HepG2 (cell line): ENCODE results near the gene CHEK1. TPM values are rescaled to one million over a fixed set of nuclear protein-coding genes. Genes with fewer than 3 reads are reported as not detected.

Experiments used
- GATA4 ChIP-seq: sonication (generic); IDR thresholded peaks from 2 replicates; pipeline ENCODE4 v1.6.1; 2016; ENCODE audit warnings: antibody characterized with exemption, low read depth, borderline replicate concordance
- HDAC2 ChIP-seq: sonication (generic); formaldehyde crosslinking; IDR thresholded peaks from 2 replicates; pipeline ENCODE4 v1.4.0; 2020; ENCODE audit warnings: missing genetic modification reagents
- IKZF4 ChIP-seq: sonication (generic); formaldehyde crosslinking; IDR thresholded peaks from 2 replicates; pipeline ENCODE4 v1.5.1; 2020; ENCODE audit warnings: borderline replicate concordance, mild to moderate bottlenecking, low read depth, missing genetic modification reagents; ENCODE audit errors: not compliant biosample characterization
- KLF16 ChIP-seq, 2 experiments: sonication (generic) in 1 of 2; formaldehyde crosslinking in 1 of 2; IDR thresholded peaks; 2 replicates each; pipeline versions ENCODE4 v1.6.1 to v1.8.0; 2016 to 2023; ENCODE audit warnings: missing genetic modification reagents in 2 of 2, missing compliant biosample characterization in 1 of 2
- MED13 ChIP-seq: sonication (generic); formaldehyde crosslinking; IDR thresholded peaks from 2 replicates; pipeline ENCODE4 v1.5.0; 2020; ENCODE audit warnings: missing genetic modification reagents
- SIX1 ChIP-seq: sonication (generic); formaldehyde crosslinking; IDR thresholded peaks from 2 replicates; pipeline ENCODE4 v1.4.0; 2020; ENCODE audit warnings: missing genetic modification reagents, borderline replicate concordance
- SYNCRIP ChIP-seq: fragments of 200-400 bp; formaldehyde crosslinking; IDR thresholded peaks from 2 replicates; pipeline ENCODE4 v1.6.1; 2018; ENCODE audit warnings: mild to moderate bottlenecking, low read depth, low read length; ENCODE audit not compliant: insufficient read depth
- U2AF2 ChIP-seq: fragments of 200-400 bp; formaldehyde crosslinking; IDR thresholded peaks from 2 replicates; pipeline ENCODE4 v1.6.1; 2017; ENCODE audit warnings: low read depth, mild to moderate bottlenecking, low read length
- ZFYVE20 ChIP-seq: sonication (generic); formaldehyde crosslinking; IDR thresholded peaks from 2 replicates; pipeline ENCODE4 v1.8.0; 2023; ENCODE audit warnings: low read depth, mild to moderate bottlenecking, moderate library complexity, missing genetic modification reagents, borderline replicate concordance
- ZNF776 ChIP-seq: sonication (generic); formaldehyde crosslinking; IDR thresholded peaks from 2 replicates; pipeline ENCODE4 v1.4.0; 2020; ENCODE audit warnings: mild to moderate bottlenecking, missing genetic modification reagents
- polyA plus RNA-seq, 8 experiments: library from polyadenylated mRNA; depleted of rRNA in 3 of 8; stranded (reverse) in 7 of 8; unstranded in 1 of 8; fragments of >200 nt; fragmentation: Illumina TruSeq in 4 of 8; extraction: Trizol in 4 of 8; gene quantifications; 2 replicates each; pipeline versions ENCODE4 v1.2.1 to v1.2.3, GENCODE V29; 2011 to 2016; ENCODE audit warnings: low read depth in 4 of 8, missing spikeins in 1 of 8, mixed read lengths in 1 of 8; ENCODE audit not compliant: insufficient read depth in 1 of 8
- total RNA-seq, 5 experiments: library from RNA; depleted of rRNA; stranded (reverse); fragments of >200 nt; fragmentation: Illumina TruSeq; extraction: Trizol; gene quantifications; 2 replicates each; pipeline ENCODE4 v1.2.3, GENCODE V29; 2016; ENCODE audit warnings: low read depth in 1 of 5
- TF ChIP-seq, protein P1 (sequence below): sonication (generic); formaldehyde crosslinking; IDR thresholded peaks from 2 replicates; pipeline ENCODE4 v1.5.1; 2020; ENCODE audit warnings: mild to moderate bottlenecking, moderate library complexity, missing genetic modification reagents
- TF ChIP-seq, protein P2 (sequence below), 2 experiments: sonication (generic) in 1 of 2; formaldehyde crosslinking in 1 of 2; IDR thresholded peaks; 2 replicates each; pipeline versions ENCODE4 v1.5.1 to v1.6.1; 2011 to 2020; ENCODE audit warnings: borderline replicate concordance in 1 of 2, low read depth in 1 of 2, low read length in 1 of 2, mild to moderate bottlenecking in 1 of 2, missing genetic modification reagents in 1 of 2, moderate library complexity in 1 of 2
- TF ChIP-seq, protein P3 (sequence below): sonication (generic); formaldehyde crosslinking; IDR thresholded peaks from 2 replicates; pipeline ENCODE4 v1.9.0; 2021; ENCODE audit warnings: missing genetic modification reagents, borderline replicate concordance
- TF ChIP-seq, protein P4 (sequence below): IDR thresholded peaks from 2 replicates; pipeline ENCODE4 v1.6.1; 2016; ENCODE audit warnings: mild to moderate bottlenecking

Gene CHEK1
- total and polyA plus RNA-seq, 2 of the 13 experiments (the other 11 are each of a cell fraction or from before 2014, with no cell fraction given), result 17.8 to 83.2 TPM

DNA sequence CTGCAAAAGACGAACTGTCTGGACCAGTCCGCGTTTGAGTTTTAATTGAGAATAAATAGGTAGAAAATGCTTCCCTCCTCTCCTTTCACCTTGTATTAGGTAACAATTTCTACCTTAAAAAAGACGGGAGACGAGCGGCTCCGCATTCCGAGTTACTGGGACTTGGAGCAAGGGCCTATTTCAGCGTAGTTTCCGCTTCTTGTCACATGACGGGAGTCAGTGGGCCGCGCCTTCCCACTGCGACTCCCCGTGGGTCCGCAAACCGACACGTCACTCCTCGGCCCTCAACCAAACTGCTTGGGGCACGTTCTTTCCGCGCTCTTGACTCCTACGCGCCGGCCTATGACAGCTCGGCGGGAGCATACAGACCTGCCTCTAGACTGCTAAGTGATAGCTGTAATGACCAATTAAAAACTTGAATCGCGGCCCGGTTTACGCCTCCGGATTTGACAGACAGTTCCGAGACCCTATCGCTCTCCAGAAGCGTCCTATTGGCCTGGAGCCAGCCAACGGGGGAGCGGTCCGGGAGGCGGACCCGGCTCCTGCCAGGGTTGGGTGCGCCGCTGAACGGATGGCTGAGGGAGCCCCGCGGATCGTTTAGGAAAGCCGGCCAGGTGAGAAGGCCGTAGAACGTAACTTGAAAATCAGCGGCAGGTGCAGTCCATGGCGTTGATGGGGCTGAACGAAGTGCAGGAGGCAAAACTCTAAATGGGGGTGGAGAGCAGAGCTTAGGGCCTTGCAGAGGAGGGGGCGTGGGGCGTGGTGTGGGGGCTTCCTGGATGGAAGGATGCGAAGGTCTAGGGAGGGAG lies 32.5 kb upstream of the CHEK1 start, which contains the start of gene STT3A (continued):
- TF ChIP-seq ZFYVE20 (CRISPR knock-in tag), result no peak
- TF ChIP-seq ZNF776 (CRISPR knock-in tag), result peak; percentile 49; the same call in 1 of the 2 replicates
- no peak for TF ChIP-seq IKZF4 (CRISPR knock-in tag)
- TF ChIP-seq, protein P1, sequence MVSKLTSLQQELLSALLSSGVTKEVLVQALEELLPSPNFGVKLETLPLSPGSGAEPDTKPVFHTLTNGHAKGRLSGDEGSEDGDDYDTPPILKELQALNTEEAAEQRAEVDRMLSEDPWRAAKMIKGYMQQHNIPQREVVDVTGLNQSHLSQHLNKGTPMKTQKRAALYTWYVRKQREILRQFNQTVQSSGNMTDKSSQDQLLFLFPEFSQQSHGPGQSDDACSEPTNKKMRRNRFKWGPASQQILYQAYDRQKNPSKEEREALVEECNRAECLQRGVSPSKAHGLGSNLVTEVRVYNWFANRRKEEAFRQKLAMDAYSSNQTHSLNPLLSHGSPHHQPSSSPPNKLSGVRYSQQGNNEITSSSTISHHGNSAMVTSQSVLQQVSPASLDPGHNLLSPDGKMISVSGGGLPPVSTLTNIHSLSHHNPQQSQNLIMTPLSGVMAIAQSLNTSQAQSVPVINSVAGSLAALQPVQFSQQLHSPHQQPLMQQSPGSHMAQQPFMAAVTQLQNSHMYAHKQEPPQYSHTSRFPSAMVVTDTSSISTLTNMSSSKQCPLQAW (CRISPR knock-in tag), result peak; percentile 44; the same call in 1 of the 2 replicates
- TF ChIP-seq, protein P2, sequence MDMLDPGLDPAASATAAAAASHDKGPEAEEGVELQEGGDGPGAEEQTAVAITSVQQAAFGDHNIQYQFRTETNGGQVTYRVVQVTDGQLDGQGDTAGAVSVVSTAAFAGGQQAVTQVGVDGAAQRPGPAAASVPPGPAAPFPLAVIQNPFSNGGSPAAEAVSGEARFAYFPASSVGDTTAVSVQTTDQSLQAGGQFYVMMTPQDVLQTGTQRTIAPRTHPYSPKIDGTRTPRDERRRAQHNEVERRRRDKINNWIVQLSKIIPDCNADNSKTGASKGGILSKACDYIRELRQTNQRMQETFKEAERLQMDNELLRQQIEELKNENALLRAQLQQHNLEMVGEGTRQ (IDR thresholded peaks at IDR 0.05; ENCODE audit: low read depth, low read length), result peak; percentile 89
- TF ChIP-seq, protein P2 (CRISPR knock-in tag; IDR thresholded peaks at IDR 0.05; ENCODE audit: borderline replicate concordance), result peak; percentile 96
- TF ChIP-seq GATA4, result 0 out of 2 replicates have a peak, but pooled peaks have one; percentile 21
- no peak for TF ChIP-seq SIX1 (CRISPR knock-in tag)
- no peak for TF ChIP-seq HDAC2 (CRISPR knock-in tag)
- TF ChIP-seq, protein P3, sequence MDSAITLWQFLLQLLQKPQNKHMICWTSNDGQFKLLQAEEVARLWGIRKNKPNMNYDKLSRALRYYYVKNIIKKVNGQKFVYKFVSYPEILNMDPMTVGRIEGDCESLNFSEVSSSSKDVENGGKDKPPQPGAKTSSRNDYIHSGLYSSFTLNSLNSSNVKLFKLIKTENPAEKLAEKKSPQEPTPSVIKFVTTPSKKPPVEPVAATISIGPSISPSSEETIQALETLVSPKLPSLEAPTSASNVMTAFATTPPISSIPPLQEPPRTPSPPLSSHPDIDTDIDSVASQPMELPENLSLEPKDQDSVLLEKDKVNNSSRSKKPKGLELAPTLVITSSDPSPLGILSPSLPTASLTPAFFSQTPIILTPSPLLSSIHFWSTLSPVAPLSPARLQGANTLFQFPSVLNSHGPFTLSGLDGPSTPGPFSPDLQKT (CRISPR knock-in tag), result no peak
- no peak for TF ChIP-seq SYNCRIP
- TF ChIP-seq MED13 (CRISPR knock-in tag), result no peak
- no peak; a peak in 1 of 4 replicates for TF ChIP-seq KLF16 (CRISPR knock-in tag; IDR thresholded peaks at IDR 0.05)
- TF ChIP-seq, protein P4, sequence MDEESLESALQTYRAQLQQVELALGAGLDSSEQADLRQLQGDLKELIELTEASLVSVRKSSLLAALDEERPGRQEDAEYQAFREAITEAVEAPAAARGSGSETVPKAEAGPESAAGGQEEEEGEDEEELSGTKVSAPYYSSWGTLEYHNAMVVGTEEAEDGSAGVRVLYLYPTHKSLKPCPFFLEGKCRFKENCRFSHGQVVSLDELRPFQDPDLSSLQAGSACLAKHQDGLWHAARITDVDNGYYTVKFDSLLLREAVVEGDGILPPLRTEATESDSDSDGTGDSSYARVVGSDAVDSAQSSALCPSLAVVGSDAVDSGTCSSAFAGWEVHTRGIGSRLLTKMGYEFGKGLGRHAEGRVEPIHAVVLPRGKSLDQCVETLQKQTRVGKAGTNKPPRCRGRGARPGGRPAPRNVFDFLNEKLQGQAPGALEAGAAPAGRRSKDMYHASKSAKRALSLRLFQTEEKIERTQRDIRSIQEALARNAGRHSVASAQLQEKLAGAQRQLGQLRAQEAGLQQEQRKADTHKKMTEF, result peak; percentile 56
- TF ChIP-seq U2AF2, result no peak
